WTC11 (cell line): Measurements from ENCODE around the gene GRK6.

Source experiments
- ATF6 ChIP-seq: sonication (generic); formaldehyde crosslinking; IDR thresholded peaks from 2 replicates; pipeline ENCODE4 v1.8.1; 2023; ENCODE audit warnings: mild to moderate bottlenecking, missing genetic modification reagents
- CBFB ChIP-seq: sonication (generic); formaldehyde crosslinking; IDR thresholded peaks from 2 replicates; pipeline ENCODE4 v1.8.1; 2022; ENCODE audit warnings: mild to moderate bottlenecking, low read depth, missing genetic modification reagents
- CREM ChIP-seq: sonication (generic); formaldehyde crosslinking; IDR thresholded peaks from 2 replicates; pipeline ENCODE4 v1.8.1; 2022; ENCODE audit warnings: mild to moderate bottlenecking, missing genetic modification reagents, moderate library complexity
- FOXJ3 ChIP-seq: sonication (generic); formaldehyde crosslinking; IDR thresholded peaks from 2 replicates; pipeline ENCODE4 v1.9.0; 2021; ENCODE audit warnings: missing genetic modification reagents, mild to moderate bottlenecking, borderline replicate concordance
- FOXK1 ChIP-seq: sonication (generic); formaldehyde crosslinking; IDR thresholded peaks from 2 replicates; pipeline ENCODE4 v1.8.0; 2022; ENCODE audit warnings: mild to moderate bottlenecking, moderate library complexity, missing genetic modification reagents
- NFATC4 ChIP-seq: fragments of 250-450 bp; sonication (Bioruptor Pico); IDR thresholded peaks from 2 replicates; pipeline ENCODE4 v1.9.0; 2021; ENCODE audit warnings: mild to moderate bottlenecking
- OVOL2 ChIP-seq: fragments of 250-450 bp; sonication (Bioruptor Pico); IDR thresholded peaks from 2 replicates; pipeline ENCODE4 v1.9.0; 2021; ENCODE audit warnings: mild to moderate bottlenecking, borderline replicate concordance
- RELA ChIP-seq: sonication (generic); formaldehyde crosslinking; IDR thresholded peaks from 2 replicates; pipeline ENCODE4 v1.8.1; 2022; ENCODE audit warnings: missing genetic modification reagents, mild to moderate bottlenecking, borderline replicate concordance
- ZNF121 ChIP-seq: sonication (generic); formaldehyde crosslinking; IDR thresholded peaks from 2 replicates; pipeline ENCODE4 v1.8.0; 2023; ENCODE audit warnings: missing genetic modification reagents
- ZNF263 ChIP-seq: sonication (generic); formaldehyde crosslinking; IDR thresholded peaks from 2 replicates; pipeline ENCODE4 v1.8.1; 2022; ENCODE audit warnings: low read depth, mild to moderate bottlenecking, moderate library complexity, missing genetic modification reagents
- TF ChIP-seq, protein P1 (sequence below): fragments of 200-600 bp; IDR thresholded peaks from 2 replicates; pipeline ENCODE4 v1.8.0; 2022; ENCODE audit warnings: antibody characterized with exemption
- TF ChIP-seq, protein P2 (sequence below): sonication (generic); formaldehyde crosslinking; IDR thresholded peaks from 2 replicates; pipeline ENCODE4 v1.8.1; 2023; ENCODE audit warnings: mild to moderate bottlenecking, missing genetic modification reagents, moderate library complexity
- TF ChIP-seq, protein P3 (sequence below): sonication (generic); formaldehyde crosslinking; IDR thresholded peaks from 2 replicates; pipeline ENCODE4 v1.8.1; 2022; ENCODE audit warnings: low read depth, mild to moderate bottlenecking, moderate library complexity, missing genetic modification reagents, borderline replicate concordance

DNA sequence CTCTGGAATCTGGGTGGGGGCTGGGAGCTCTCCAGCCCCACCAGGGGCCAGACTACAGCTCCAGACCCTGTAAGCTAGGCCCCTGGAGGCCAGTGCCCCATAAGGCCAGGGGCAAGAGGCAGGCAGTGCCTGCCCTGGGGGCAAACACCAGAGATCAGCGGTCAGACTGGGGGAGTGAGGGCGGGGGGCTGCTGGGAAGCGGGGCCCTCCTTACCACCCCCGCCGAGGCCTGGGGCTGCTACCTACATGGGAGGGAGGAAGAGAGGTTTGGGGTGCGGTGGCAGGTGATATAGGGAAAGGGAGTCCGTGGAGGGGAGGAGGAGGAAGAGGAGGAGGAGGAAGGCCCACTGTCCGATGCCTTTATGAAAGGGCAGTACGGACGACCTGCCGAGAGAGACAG lies 32.9 kb downstream of the GRK6 start:
- TF ChIP-seq CREM (no peak), OVOL2 (CRISPR knock-in tag) (no peak), CBFB (CRISPR knock-in tag) (no peak), RELA (CRISPR knock-in tag) (no peak), FOXK1 (CRISPR knock-in tag) (no peak), ATF6 (CRISPR knock-in tag) (no peak), ZNF263 (no peak), FOXJ3 (CRISPR knock-in tag) (no peak), ZNF121 (CRISPR knock-in tag) (no peak), NFATC4 (CRISPR knock-in tag) (no peak)
- TF ChIP-seq, protein P1, sequence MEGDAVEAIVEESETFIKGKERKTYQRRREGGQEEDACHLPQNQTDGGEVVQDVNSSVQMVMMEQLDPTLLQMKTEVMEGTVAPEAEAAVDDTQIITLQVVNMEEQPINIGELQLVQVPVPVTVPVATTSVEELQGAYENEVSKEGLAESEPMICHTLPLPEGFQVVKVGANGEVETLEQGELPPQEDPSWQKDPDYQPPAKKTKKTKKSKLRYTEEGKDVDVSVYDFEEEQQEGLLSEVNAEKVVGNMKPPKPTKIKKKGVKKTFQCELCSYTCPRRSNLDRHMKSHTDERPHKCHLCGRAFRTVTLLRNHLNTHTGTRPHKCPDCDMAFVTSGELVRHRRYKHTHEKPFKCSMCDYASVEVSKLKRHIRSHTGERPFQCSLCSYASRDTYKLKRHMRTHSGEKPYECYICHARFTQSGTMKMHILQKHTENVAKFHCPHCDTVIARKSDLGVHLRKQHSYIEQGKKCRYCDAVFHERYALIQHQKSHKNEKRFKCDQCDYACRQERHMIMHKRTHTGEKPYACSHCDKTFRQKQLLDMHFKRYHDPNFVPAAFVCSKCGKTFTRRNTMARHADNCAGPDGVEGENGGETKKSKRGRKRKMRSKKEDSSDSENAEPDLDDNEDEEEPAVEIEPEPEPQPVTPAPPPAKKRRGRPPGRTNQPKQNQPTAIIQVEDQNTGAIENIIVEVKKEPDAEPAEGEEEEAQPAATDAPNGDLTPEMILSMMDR, result no peak
- TF ChIP-seq, protein P2, sequence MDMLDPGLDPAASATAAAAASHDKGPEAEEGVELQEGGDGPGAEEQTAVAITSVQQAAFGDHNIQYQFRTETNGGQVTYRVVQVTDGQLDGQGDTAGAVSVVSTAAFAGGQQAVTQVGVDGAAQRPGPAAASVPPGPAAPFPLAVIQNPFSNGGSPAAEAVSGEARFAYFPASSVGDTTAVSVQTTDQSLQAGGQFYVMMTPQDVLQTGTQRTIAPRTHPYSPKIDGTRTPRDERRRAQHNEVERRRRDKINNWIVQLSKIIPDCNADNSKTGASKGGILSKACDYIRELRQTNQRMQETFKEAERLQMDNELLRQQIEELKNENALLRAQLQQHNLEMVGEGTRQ (CRISPR knock-in tag), result no peak
- TF ChIP-seq, protein P3, sequence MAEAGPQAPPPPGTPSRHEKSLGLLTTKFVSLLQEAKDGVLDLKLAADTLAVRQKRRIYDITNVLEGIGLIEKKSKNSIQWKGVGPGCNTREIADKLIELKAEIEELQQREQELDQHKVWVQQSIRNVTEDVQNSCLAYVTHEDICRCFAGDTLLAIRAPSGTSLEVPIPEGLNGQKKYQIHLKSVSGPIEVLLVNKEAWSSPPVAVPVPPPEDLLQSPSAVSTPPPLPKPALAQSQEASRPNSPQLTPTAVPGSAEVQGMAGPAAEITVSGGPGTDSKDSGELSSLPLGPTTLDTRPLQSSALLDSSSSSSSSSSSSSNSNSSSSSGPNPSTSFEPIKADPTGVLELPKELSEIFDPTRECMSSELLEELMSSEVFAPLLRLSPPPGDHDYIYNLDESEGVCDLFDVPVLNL (CRISPR knock-in tag), result no peak
